ENCODE measurements around the gene IGSF21. TPM values are rescaled to one million over a fixed set of nuclear protein-coding genes. Genes with fewer than 3 reads are reported as not detected.

The IGSF21 gene
- total and polyA plus RNA-seq, 12 donors, result 0.18 to 16.4 (median 7.0) TPM

GRCh38 chr1:18386591-18386990, 279.0 kb downstream of the IGSF21 start:
- no peaks in the 10 kb centered on the region for H3K9me3 ChIP-seq (replicated peaks in 1 of 3)
- no peaks in the 10 kb centered on the region for H3K36me3 ChIP-seq (replicated peaks in 1 of 2)
- 74 to 91% (median 85%) methylated on average over 3 to 5 of the region's 5 CpGs for WGBS, 4 donors
- H3K27ac ChIP-seq, result peak overlapping the region in 1 of 5 donors; percentile 72
- H3K4me1 ChIP-seq (replicated peaks in 1 of 2), result peaks cover 18 to 21% of the 10 kb centered on the region in 2 donors
- intact Hi-C loops (cut with DNase I), result no loop called here
- TF ChIP-seq CTCF (IDR thresholded peaks at IDR 0.05) (no peak), POLR2A (IDR thresholded peaks at IDR 0.05) (no peak)
- H3K27me3 ChIP-seq, result no peaks in the 10 kb centered on the region
- no peak for DNase-seq
- no peak overlapping the region for H3K4me3 ChIP-seq

GRCh38 chr1:18387307-18387706, 279.7 kb downstream of the IGSF21 start:
- Histone ChIP-seq H3K4me1 (replicated peaks in 1 of 2) (peaks cover 18 to 21% of the 10 kb centered on the region in 2 donors), H3K27ac (no peak overlapping the region), H3K36me3 (replicated peaks in 1 of 2) (no peaks in the 10 kb centered on the region), H3K9me3 (replicated peaks in 1 of 3) (no peaks in the 10 kb centered on the region), H3K27me3 (no peaks in the 10 kb centered on the region), H3K4me3 (no peak overlapping the region)
- WGBS, 4 donors, result 88 to 95% (median 90%) methylated on average over 4 to 6 of the region's 6 CpGs
- TF ChIP-seq POLR2A (IDR thresholded peaks at IDR 0.05) (no peak), CTCF (IDR thresholded peaks at IDR 0.05) (no peak)
- no peak for DNase-seq
- intact Hi-C loops (cut with DNase I), result no loop called here

- no peaks in the 10 kb centered on the region for H3K27me3 ChIP-seq
- TF ChIP-seq POLR2A (IDR thresholded peaks at IDR 0.05) (no peak), CTCF (IDR thresholded peaks at IDR 0.05) (no peak)
- peaks cover 0 to under 1% of the 10 kb centered on the region in 2 donors for H3K4me1 ChIP-seq (replicated peaks in 1 of 2)
- 81 to 89% (median 85%) methylated on average over 9 to 11 of the region's 11 CpGs for WGBS, 4 donors
- no peak overlapping the region for H3K27ac ChIP-seq
- no peak overlapping the region for H3K4me3 ChIP-seq
- H3K36me3 ChIP-seq (replicated peaks in 1 of 2), result no peaks in the 10 kb centered on the region
- intact Hi-C loops (cut with DNase I), result no loop called here
- no peaks in the 10 kb centered on the region for H3K9me3 ChIP-seq (replicated peaks in 1 of 3)
- no peak for DNase-seq
These were observed 283.4 kb downstream of the IGSF21 start for GRCh38 chr1:18390953-18391352.

GRCh38 chr1:18394563-18395156, 287.1 kb downstream of the IGSF21 start:
- no peaks in the 10 kb centered on the region for H3K27me3 ChIP-seq
- no peaks in the 10 kb centered on the region for H3K4me1 ChIP-seq (replicated peaks in 1 of 2)
- H3K4me3 ChIP-seq, result no peak overlapping the region
- H3K27ac ChIP-seq, result no peak overlapping the region
- H3K36me3 ChIP-seq (replicated peaks in 1 of 2), result no peaks in the 10 kb centered on the region
- H3K9me3 ChIP-seq (replicated peaks in 1 of 3), result no peaks in the 10 kb centered on the region
- TF ChIP-seq CTCF (IDR thresholded peaks at IDR 0.05) (no peak), POLR2A (IDR thresholded peaks at IDR 0.05) (no peak)
- WGBS, 4 donors, result 80 to 90% (median 86%) methylated on average over 9 of the region's 9 CpGs
- intact Hi-C loops (cut with DNase I), result no loop called here
- DNase-seq, result no peak
